GM21367 (cell line): ENCODE results near the gene ENTPD2.

Experiments
- ATAC-seq: cut with Tn5 transposase; IDR thresholded peaks from one replicate; pipeline ENCODE4 v1.9.1; 2021; ENCODE audit not compliant: unreplicated experiment

ENTPD2 gene

DNA sequence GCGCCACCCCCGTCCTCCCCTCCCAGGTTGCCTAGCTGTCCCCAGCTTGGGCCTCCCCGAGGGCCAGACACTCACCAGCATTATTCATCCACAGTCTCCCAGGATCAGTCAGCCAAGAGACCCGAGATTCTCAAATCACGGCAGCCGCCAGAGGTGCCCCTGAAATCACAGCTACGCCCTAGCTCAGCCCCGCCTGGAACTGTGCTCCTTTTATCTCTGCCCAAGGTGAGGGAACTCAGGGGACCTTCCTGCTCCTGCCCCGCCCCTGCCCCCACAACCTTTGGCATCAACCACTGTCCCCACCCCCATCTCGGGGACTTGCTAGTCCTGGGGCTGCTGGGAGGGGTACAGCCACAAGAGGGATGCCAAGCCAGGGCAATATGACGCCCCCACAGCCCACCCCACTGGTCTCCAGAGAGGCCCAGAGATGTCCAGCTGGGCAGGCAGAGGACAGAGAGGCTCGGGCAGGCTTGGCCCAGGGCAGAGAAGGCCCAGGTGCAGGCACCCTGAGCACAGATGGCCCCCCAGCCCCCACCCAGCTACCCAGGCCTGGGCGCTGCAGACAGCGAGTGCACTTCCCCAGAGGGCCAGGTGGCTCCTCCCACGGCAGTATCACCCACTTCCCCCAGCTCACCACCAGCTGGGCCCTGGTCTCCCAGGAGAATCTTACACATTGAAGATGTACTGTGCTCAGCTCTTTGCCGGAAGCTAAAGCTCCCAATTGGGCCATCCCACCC lies 21.8 kb downstream of the ENTPD2 start, which contains the start of gene FUT7:
Gene FUT7, minus strand, starts transcription at position 185 of the 737 bp plus-strand sequence. Its CDS starts 97 bp downstream, at position 88.
- ATAC-seq: no peak

DNA sequence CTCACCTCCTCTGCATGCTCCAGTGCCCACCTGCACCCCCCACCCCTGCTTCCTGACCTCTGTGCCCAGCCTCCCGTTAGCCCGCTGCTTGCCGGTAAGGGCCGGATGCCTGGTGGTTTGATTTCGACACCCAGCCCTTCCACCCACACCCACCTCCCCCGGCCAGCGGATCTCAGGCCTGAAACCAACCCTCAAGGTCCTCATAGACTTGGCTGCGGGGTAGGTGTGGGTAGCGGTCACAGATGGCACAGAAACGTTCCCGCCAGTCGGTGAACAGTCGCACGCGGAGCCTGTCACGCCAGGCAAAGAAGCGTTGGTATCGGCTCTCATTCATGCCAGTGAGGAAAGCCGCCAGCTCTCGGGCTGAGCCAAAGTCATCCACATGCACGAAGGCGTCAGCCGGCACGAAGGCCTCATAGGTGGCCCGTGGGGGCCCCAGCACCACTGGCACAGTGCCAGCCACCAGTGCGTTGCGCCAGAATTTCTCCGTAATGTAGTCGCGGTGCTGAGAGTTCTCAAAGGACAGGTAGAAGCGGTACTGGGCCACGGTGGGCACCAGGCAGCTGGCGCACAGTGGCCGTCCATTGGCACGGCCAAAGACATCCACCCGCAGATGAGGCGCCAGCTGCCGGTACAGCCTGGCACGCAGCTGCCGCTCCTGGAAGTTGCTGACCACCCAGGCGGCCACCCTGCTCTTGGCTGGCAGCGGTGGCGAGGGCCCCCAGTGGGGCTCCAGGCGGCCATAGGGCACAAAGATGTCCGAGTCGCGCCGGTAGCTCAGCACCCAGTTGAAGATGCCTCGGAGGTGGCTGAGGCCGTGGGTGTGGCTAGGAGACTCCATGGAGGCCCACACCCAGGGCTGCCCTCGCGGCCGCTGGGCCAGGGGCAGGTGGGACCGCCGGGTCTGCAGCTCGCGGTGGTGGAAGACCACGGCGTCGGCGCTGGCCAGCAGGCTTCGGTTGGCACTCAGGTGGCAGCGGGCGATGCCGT lies 23.0 kb downstream of the ENTPD2 start:
- ATAC-seq: no peak

DNA sequence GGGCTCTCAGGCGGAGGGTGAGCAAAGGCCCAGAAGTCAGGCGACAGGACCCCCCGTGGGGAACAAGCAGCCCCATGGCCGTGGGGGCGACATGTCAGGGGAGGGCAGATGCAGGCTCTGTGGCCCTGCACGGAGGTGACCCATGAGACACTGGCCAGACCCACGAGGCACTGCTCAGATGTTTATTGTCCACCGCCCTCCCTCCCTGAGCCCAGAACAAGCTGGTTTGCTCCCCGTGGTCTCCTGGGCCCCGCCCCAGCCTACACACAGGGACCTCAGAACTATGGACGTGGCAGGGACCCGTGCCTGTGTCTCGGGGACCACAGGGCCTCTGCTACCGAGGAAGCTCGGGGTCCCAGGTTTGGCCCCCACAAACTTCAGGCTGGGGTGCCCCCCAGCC lies 23.9 kb downstream of the ENTPD2 start:
- ATAC-seq: no peak

GRCh38 chr9:137029058-137029936 lies 24.6 kb downstream of the ENTPD2 start:
- peak; percentile 32 for ATAC-seq

DNA sequence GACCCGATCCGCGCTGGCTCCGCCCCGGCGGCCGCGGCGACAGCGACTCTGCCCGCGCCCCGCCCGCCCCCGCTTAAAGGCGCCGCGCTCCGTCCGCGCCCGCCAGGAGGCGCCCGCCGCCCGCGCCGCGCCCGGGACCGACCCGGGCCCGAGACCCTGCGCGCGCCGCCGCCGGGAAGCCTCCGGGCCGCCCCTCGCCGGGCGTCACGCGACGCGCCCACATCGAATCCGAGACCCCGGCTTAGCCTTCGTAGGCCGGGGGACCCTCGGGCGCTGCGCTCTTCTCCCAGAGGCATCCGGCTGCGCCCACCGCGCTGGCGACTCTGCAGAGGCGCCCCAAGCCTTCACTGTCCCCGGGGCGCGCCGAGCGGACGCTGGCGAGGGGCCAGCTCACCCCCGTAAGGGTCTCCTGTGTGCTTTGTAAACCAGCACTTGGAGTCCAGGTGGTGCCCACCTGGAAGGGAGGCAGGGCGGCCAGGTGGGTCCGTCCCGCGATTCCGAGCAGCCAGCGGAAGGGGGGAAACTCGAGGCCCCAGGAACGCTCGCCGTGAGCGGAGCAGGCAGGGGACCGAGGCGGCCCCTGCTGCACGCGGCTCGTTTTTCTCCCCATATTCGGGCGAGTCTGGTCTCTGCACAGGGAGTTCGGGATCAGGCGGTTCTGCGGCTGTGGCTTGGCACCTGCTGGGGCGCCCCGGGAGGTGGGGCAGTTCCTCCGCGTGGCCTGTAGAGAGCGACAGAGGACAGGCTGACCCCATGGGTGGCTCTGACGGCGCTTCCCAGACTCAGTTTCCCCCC lies 25.4 kb downstream of the ENTPD2 start:
- ATAC-seq: no peak

DNA sequence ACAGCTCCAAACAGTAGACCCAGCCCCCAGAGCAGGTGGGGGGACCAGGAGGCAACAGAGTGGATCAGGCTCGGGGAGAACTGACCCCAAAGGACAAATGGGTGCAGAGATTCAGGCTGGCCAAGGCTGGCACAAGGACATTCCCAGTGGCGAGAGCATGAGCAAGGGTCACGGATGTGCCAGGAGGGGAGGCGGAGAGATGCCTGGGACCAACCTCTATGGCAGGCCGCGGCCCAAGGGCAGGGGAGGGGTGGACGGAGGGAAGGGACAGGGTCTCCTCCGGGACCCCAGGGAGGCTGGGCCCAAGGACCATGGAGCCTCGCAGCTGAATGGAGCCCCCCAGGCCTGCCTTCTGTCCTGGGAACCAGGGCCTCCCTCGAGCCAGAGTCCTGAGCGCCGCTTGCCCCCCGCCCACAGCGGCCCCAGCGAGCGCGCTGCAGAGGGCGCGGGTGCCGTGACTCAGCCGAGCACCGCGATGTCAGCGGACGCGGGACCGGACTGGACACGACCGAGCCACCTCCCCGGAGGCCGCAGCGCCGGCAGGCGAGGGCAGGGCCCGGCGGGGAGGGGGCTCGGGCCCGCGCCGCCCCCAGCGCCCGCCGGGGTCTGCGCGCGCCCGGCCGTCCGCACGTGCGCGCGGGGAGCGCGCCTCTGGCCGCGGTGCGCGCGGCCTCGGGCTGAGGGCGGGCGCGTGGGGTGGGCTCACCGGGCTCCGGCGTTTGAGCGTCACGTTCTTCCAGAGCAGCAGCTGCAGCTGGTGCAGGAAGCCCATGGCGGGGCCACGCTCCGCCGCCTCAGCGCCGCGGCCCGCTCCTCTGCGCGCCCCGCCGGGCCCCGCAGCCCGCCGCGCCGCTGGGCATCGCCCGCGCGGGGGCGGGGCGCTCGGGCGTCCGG lies 26.2 kb downstream of the ENTPD2 start, which contains the start of gene ABCA2:
Gene ABCA2, minus strand, starts transcription at position 869 of the 894 bp plus-strand sequence. Its CDS starts 97 bp downstream, at position 772.
- no peak for ATAC-seq

GRCh38 chr9:137026828-137027227 lies 27.0 kb downstream of the ENTPD2 start:
- no peak for ATAC-seq

DNA sequence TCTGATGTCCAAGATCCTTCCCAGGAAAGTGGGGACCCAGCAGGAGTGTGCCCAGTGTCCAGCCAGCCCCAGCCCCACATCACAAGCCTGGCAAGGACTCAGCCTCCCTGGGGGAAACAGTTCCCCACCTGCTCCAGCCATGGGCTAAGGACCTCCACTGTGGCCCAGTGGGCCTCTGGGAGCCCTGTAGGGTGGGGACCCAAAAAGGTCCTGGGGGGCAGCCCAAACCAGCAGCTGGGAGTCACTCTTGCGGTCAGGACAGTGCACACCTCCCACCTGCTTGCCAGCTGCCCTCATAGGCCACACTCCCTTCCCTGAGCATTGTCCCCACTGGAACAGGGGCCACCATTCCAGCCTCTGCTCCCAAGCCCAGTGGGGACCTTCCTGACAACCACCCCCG lies 27.5 kb downstream of the ENTPD2 start:
- no peak for ATAC-seq

- no peak for ATAC-seq
Observed at GRCh38 chr9:137025517-137025966, 28.3 kb downstream of the ENTPD2 start.

GRCh38 chr9:137023583-137023991 lies 30.3 kb downstream of the ENTPD2 start:
- ATAC-seq: no peak

- no peak for ATAC-seq
Observed at GRCh38 chr9:137023157-137023556, 30.7 kb downstream of the ENTPD2 start.

DNA sequence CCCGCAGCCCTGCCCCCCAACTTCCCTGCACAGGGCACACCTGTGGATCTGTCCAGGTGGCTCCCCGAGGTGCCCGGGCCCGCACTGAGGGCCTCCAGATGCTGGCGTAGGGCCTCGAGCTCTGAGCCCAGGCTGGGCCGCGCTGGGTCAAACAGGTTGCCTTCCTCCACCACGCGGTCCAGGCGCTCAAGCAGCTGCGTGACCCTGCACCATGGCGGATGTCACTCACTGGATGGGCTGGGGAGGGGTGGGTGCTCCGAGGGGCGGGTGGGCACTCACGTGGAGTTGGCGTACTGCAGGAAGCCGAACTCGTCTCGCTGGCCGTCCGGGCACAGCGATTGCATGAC lies 31.2 kb downstream of the ENTPD2 start:
- ATAC-seq: no peak

- ATAC-seq: no peak
Observed at GRCh38 chr9:137021979-137022661, 31.7 kb downstream of the ENTPD2 start.

- no peak for ATAC-seq
Observed at GRCh38 chr9:137021568-137021978, 32.3 kb downstream of the ENTPD2 start.

GRCh38 chr9:137020771-137021567 lies 32.9 kb downstream of the ENTPD2 start:
- ATAC-seq: no peak

GRCh38 chr9:137019891-137020683 lies 33.8 kb downstream of the ENTPD2 start:
- no peak for ATAC-seq
